Measurements from ENCODE around the gene DNAH7. TPM values are rescaled to one million over a fixed set of nuclear protein-coding genes. Genes with fewer than 3 reads are reported as not detected.

DNAH7 gene
- total RNA-seq, 1 experiment from 2014 or later: 0.09 TPM

- Mint-ChIP-seq H3K27ac (no peak overlapping the region), H3K4me1 (peaks cover 4 to 6% of the 10 kb centered on the region in 2 experiments), H3K27me3 (ENCODE audit: low read depth) (no peaks in the 10 kb centered on the region; the same call in none of the 2 replicates), H3K9me3 (peaks cover 26 to 29% of the 10 kb centered on the region in 2 experiments), H3K4me3 (no peak overlapping the region), H3K36me3 (ENCODE audit: insufficient read depth in 1 of 3, low read depth in 3 of 3) (peaks cover 18 to 29% (median 25%) of the 10 kb centered on the region in 3 experiments)
- H3K4me2 ChIP-seq (ENCODE audit: insufficient read depth, insufficient read length, low read length): no peak overlapping the region
- no peak overlapping the region for H2BK15ac ChIP-seq (ENCODE audit: low read depth, low read length)
- no peak overlapping the region for H3K27ac ChIP-seq (ENCODE audit: insufficient read length, low read depth, low read length)
- no peak overlapping the region for H2BK12ac ChIP-seq (ENCODE audit: insufficient read length, low read depth, low read length)
- H3K79me2 ChIP-seq (ENCODE audit: insufficient read depth, low read length): no peaks in the 10 kb centered on the region
- no peak for DNase-seq
- H2AK5ac ChIP-seq (ENCODE audit: insufficient read length, low read length): no peak overlapping the region
- H2BK5ac ChIP-seq (ENCODE audit: insufficient read length, low read length): no peak overlapping the region
- no peaks in the 10 kb centered on the region for H3K27me3 ChIP-seq (ENCODE audit: insufficient read depth, low read length)
- no peak overlapping the region for H3K4ac ChIP-seq (ENCODE audit: low read depth, low read length)
- no peaks in the 10 kb centered on the region; the same call in 1 of the 2 replicates for H3K4me1 ChIP-seq (ENCODE audit: insufficient read depth, low read length)
- H4K5ac ChIP-seq (ENCODE audit: insufficient read length, low read depth, low read length): no peak overlapping the region
- H3K9me3 ChIP-seq (ENCODE audit: control insufficient read depth, low read depth, low read length): no peaks in the 10 kb centered on the region
- H3K9ac ChIP-seq (ENCODE audit: extremely low read depth, insufficient read length, low read length): no peak overlapping the region
- no CpG with 5 or more reads among the region's 5 CpGs for WGBS (ENCODE audit: extremely low coverage, insufficient read length, low lambda C conversion rate)
- no peak overlapping the region for H4K91ac ChIP-seq (ENCODE audit: insufficient read length, low read depth, low read length)
- no peaks in the 10 kb centered on the region for H3K79me1 ChIP-seq (ENCODE audit: insufficient read depth, low read depth, low read length, poor library complexity, severe bottlenecking)
- no peak for TF ChIP-seq CTCF (conservative IDR thresholded peaks at IDR 0.05)
- H3T11ph ChIP-seq (ENCODE audit: low read length): no peak overlapping the region
- no peaks in the 10 kb centered on the region for H3K23me2 ChIP-seq (ENCODE audit: insufficient read length, low read depth, low read length, poor library complexity, severe bottlenecking)
- no peak overlapping the region for H2AFZ ChIP-seq (ENCODE audit: low read length)
- no peak overlapping the region for H3K14ac ChIP-seq (ENCODE audit: insufficient read depth, low read length)
- H3K56ac ChIP-seq (ENCODE audit: insufficient read length, low read depth, low read length): no peak overlapping the region
- no peak overlapping the region for H3K23ac ChIP-seq (ENCODE audit: insufficient read length, low read depth, low read length)
- H4K8ac ChIP-seq (replicated peaks; ENCODE audit: insufficient read length, low read depth, low read length): no peak overlapping the region
- no peak overlapping the region for H2BK120ac ChIP-seq (ENCODE audit: low read depth, low read length, poor library complexity, severe bottlenecking)
- no peaks in the 10 kb centered on the region for H4K20me1 ChIP-seq (ENCODE audit: control insufficient read depth, insufficient read depth, insufficient read length)
- no peak overlapping the region for H3K18ac ChIP-seq (ENCODE audit: insufficient read length, low read depth, low read length)
- H2BK20ac ChIP-seq (ENCODE audit: low read depth, low read length, poor library complexity, severe bottlenecking): no peak overlapping the region
Observed at GRCh38 chr2:196083601-196084000, 15.0 kb upstream of the DNAH7 start.

Data from H9 (cell line).